GM12801 (cell line): Measurements from ENCODE around the gene AIP.

Experiments
- TF ChIP-seq, protein P1 (sequence below): IDR thresholded peaks from one replicate; pipeline ENCODE4 v1.5.1; 2011; ENCODE audit warnings: control low read depth; ENCODE audit not compliant: insufficient read length; ENCODE audit errors: extremely low read depth

Gene AIP

DNA sequence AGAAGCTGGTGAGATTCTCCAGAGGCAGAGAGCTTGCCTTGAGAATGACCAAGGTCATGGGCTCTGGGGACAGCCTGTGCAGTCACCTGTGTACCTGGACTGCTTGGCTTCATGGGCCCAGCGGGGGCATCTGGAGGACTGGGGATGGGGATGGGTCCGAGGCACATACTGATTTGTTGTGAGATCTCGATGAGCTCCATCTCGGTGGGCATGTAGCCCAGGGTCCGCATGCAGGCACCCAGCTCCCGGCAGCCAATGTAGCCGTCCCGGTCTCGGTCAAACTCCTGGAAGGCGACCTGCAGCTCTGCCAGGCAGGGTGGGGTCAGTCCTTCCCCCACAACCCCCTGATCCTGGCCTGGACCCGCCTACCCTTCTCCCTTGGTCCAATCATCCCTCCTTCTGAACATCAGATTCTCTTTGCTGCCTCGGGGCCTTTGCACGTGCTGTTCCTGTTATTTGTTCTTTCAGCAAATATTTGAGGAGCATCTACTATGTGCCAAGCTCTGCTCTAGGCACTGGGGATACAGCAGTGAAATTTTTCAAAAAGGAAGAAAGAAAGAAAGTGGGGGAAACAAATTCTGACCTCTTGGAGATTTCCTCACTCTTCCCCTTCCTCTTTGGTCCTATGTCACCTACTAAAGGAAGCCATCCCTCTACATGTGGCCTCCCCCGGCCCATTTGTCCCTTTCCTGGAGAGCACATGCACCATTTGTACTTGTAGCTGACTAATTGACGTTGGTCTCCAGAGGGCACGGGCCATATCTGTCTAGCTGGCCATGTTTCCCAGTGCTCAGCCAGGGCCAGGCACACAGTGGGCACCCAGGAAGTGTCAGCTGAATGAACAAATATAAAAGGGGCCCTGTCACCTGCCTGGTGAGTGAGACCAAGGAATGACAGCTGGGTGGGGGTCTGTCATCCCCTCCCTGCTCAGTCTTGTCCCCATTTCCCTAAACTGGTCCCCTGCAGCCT is 38.3 kb downstream of the AIP start:
- TF ChIP-seq, protein P1, sequence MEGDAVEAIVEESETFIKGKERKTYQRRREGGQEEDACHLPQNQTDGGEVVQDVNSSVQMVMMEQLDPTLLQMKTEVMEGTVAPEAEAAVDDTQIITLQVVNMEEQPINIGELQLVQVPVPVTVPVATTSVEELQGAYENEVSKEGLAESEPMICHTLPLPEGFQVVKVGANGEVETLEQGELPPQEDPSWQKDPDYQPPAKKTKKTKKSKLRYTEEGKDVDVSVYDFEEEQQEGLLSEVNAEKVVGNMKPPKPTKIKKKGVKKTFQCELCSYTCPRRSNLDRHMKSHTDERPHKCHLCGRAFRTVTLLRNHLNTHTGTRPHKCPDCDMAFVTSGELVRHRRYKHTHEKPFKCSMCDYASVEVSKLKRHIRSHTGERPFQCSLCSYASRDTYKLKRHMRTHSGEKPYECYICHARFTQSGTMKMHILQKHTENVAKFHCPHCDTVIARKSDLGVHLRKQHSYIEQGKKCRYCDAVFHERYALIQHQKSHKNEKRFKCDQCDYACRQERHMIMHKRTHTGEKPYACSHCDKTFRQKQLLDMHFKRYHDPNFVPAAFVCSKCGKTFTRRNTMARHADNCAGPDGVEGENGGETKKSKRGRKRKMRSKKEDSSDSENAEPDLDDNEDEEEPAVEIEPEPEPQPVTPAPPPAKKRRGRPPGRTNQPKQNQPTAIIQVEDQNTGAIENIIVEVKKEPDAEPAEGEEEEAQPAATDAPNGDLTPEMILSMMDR: no peak

DNA sequence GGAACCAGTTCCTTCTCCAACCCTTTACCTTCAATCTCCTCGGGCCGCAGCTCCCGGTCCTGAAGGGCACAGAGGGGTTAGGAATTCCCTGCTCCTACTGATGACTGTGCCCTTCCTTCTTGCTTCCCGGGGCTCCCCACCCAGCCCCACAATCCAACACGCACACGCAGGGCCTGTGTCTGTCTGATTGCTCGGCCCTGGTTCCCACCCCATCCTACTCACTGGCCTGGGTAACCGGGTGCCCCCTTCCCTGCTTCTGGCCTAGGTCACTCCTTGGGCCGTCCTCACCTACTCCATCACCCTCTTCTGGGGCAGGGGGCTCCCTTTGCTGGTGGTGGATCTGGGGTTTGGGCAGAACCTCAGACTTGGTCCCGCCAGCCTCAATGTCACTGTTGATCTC is 39.1 kb downstream of the AIP start:
- TF ChIP-seq, protein P1: no peak

DNA sequence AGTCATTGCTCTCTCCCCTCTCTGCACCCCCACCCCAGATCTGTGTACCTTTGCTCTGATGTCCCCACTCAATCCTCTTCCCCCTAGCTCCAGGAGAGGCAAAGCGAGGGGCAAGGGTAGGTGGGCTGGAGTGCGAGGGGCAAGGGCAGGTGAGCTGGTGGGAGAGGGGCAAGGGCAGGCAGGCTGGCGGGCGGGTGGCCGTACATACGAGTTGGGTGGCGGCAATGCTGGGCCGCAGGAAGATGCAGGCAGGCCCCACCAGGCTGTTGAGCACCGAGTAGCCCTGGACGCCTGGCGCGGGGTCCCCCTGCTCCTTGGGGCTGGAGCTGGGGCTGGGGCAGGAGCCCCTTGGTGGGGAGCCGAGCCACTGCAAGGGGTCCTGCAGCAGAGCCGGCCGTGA is 39.5 kb downstream of the AIP start:
- TF ChIP-seq, protein P1: no peak

DNA sequence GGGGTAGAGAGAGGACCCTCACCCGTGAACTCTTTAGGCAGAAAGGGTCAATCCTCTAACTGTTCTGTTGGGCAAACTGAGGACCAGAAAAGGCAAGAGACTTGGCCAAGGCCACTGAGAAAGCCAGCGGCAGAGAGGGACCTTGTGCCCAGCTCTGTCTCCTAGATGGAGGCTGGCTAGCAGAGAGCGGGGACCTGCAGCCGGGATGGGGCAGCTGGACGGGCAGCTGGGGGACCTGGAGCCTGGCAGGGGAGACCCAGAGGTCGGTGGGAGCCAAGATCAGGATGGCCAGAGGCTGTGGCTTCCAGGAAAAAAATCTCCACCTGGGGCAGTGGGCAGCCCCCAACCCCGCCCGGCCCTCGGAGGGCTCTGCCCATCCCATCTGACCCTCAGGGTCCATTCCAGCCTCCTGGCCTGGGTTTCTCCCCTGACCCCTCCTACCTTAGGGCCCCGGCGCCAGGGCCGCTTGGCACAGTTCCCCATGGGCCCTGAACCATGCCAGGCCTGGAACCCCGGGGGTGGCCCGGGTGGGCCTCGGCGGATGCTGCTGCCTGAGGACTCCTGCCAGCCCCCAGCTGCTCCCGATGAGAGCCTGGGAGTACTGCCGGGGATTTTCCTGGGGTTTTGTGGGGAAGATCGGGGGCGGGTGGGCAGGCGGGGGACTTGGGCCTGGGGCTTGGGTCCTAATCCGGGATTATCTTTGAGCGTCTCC is 40.2 kb downstream of the AIP start, which contains the start of gene CABP2:
TSS of gene CABP2 (minus strand) at position 603 of the 712 bp plus-strand sequence. CDS start at position 483, 120 bp downstream.
- TF ChIP-seq, protein P1: no peak

DNA sequence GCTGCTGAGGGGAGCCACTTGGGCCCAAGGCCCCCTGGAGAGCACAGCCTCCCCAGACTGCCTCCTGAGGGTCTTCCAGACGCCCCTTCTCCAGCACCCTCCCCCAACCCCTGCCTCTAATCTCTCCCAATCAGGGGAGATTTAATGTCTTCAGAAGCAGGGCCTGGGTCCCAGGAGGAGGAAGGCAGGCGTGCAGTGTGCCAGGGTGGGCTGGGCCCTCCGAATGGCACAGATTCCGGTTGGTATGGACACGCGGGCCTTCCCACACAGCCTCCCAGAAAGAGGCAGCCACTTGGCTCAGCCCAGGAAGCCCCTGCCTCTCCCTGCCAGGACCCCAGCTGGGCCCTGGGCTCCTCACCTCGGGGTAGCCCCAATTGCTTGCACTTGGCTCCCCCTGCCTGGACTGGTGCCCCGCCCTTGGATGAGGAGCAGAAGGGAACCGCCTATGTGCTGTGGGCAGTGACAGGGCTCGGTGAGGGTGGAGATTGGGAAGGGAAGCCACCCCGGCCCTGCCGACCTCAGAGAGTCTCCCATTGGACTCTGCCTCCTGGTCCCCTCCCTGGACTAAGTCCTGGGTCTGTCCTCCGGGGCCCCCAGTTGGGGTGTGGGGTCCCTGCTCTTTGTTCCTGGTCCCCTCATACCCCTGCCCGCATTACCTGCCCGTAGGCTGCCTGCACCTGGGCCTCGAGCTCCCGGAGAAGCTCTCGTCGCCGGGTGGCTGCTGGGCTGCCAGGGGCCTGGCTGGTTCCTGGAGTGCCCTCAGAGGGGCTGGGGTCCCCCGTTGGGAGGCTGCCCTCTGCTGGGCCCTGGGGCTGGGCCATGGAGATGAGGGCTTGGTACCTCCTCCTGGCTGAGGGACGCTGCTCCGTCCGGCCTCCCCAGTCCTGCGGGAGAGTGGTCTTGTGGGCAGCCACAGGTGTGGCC is 41.0 kb downstream of the AIP start:
- TF ChIP-seq, protein P1: no peak

DNA sequence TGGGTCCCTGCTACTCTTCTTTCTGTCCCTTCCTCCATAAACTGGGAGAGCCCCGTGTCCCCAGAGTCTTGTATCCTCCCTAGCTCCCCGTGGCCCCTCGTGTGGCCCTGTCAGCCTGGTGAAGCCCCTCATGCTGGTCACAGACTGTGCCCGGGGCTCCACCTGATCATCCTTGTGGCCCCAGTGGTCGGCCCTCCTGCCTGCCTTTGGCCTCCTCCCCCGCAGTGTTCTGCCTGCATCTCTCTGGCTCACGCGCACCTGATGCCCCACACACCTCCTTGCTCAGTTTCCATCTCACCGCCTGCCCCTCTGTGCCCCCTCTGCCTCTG is 41.6 kb downstream of the AIP start:
- TF ChIP-seq, protein P1: no peak
